Kidney (tissue), 14 donors: Measurements from ENCODE around the gene PFDN4. TPM values are rescaled to one million over a fixed set of nuclear protein-coding genes. Genes with fewer than 3 reads are reported as not detected.
A peak's percentile ranks its signal among the peaks of the same experiment; 100 is the strongest.

ENCODE experiments used
- DNase-seq, 5 donors: peaks; one replicate each; pipeline ENCODE4 v3.0.0-alpha.2; 2013 to 2020
- FAIRE-seq: peaks from 2 replicates; lab custom pipeline; 2012; peaks lifted over from hg19 to GRCh38; lab: Jason Lieb, UNC
- H3K27ac ChIP-seq, 2 donors: one replicate each; pipeline ENCODE4 v1.7.0; 2013; ENCODE audit warnings: low read depth in 2 of 2, low read length in 2 of 2, inconsistent platforms in 1 of 2
- H3K27me3 ChIP-seq: one replicate; pipeline ENCODE4 v1.7.1; 2013; ENCODE audit warnings: low read length, inconsistent platforms; ENCODE audit not compliant: control insufficient read depth, insufficient read depth
- H3K36me3 ChIP-seq, 3 donors: one replicate each; pipeline versions ENCODE4 v1.7.0 to v1.7.1; 2013; ENCODE audit warnings: low read length in 3 of 3, control low read depth in 1 of 3, inconsistent platforms in 1 of 3; ENCODE audit not compliant: insufficient read depth in 3 of 3, control insufficient read depth in 2 of 3
- H3K4me1 ChIP-seq, 3 donors: one replicate each; pipeline versions ENCODE4 v1.7.0 to v1.7.1; 2013; ENCODE audit warnings: low read length in 3 of 3, inconsistent platforms in 1 of 3, low read depth in 1 of 3; ENCODE audit not compliant: control insufficient read depth in 2 of 3, insufficient read depth in 2 of 3
- H3K4me3 ChIP-seq, 3 donors: one replicate each; pipeline versions ENCODE4 v1.7.0 to v1.8.1; 2013; ENCODE audit warnings: low read length in 3 of 3, control low read depth in 1 of 3, inconsistent platforms in 1 of 3
- H3K9ac ChIP-seq, 3 donors: one replicate each; pipeline versions ENCODE4 v1.7.0 to v1.7.1; 2013; ENCODE audit warnings: low read length in 3 of 3, control low read depth in 1 of 3, inconsistent platforms in 1 of 3
- H3K9me3 ChIP-seq, 3 donors: one replicate each; pipeline versions ENCODE4 v1.7.0 to v1.7.1; 2013; ENCODE audit warnings: low read length in 3 of 3, control low read depth in 1 of 3, inconsistent platforms in 1 of 3; ENCODE audit not compliant: control insufficient read depth in 2 of 3, insufficient read depth in 1 of 3
- intact Hi-C: fragments of 100-400 bp; cut with DNase I; formaldehyde crosslinking; loops from one replicate; pipeline ENCODE4 v1.11.1; 2022
- polyA plus RNA-seq: library from polyadenylated mRNA; stranded (reverse); fragments of 350-450 nt; fragmentation: Illumina TruSeq; extraction: RNeasy Lipid Tissue Mini Kit (QIAGEN cat#74804); gene quantifications from one replicate; pipeline ENCODE4 v1.2.3, GENCODE V29; 2014; ENCODE audit warnings: low read depth, low replicate concordance; ENCODE audit not compliant: insufficient read depth
- total RNA-seq: library from RNA; stranded (reverse); fragmentation: NEBNext Ultra II Directional; extraction: Animal tissue kit (Norgen Biotek cat#: 25700); gene quantifications from one replicate; pipeline ENCODE4 v1.2.1, GENCODE V29; 2021
- TF ChIP-seq, protein P1 (sequence below): IDR thresholded peaks from 3 replicates; pipeline ENCODE4 v1.5.1; 2012; ENCODE audit warnings: mild to moderate bottlenecking, moderate library complexity, borderline replicate concordance; ENCODE audit not compliant: insufficient read depth; ENCODE audit errors: extremely low read depth
- donor health status: control.
- donor health status: control.
- donor health status: control.
- donor health status: control.
- donor health status: control.
- donor health status: DM: yes; HTN: yes; CAD: no.
- donor health status: Normal renal cell carcinoma (clear cell type).

Gene PFDN4
- total and polyA plus RNA-seq, 2 donors from 2014 or later, result 19.7 to 49.5 TPM

DNA sequence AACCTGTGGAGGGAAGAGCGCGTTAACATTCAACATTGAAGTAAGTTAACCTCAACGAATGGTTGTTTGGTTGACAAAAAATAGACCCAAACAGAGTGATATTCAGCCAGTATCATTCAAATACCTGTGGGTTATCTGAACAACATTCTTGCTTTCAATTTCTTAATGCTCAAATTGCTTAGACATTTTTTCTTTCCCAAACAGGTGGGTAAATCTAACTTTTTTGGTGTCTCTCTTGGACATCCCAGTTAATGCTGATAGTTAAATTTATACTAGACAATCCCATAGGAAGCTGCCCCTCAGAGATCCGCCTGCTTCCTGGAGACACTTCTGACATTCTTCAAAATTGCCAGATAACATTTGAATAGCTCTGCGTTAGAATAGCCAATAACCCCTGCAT is 14.1 kb upstream of the PFDN4 start:
- no peak for FAIRE-seq
- Histone ChIP-seq H3K4me1 (peaks cover 4 to 13% (median 13%) of the 10 kb centered on the region in 3 donors), H3K4me3 (no peak overlapping the region), H3K27ac (no peak overlapping the region), H3K9me3 (no peaks in the 10 kb centered on the region), H3K9ac (no peak overlapping the region), H3K27me3 (no peaks in the 10 kb centered on the region), H3K36me3 (no peaks in the 10 kb centered on the region)
- DNase-seq, result no peak
- TF ChIP-seq, protein P1, sequence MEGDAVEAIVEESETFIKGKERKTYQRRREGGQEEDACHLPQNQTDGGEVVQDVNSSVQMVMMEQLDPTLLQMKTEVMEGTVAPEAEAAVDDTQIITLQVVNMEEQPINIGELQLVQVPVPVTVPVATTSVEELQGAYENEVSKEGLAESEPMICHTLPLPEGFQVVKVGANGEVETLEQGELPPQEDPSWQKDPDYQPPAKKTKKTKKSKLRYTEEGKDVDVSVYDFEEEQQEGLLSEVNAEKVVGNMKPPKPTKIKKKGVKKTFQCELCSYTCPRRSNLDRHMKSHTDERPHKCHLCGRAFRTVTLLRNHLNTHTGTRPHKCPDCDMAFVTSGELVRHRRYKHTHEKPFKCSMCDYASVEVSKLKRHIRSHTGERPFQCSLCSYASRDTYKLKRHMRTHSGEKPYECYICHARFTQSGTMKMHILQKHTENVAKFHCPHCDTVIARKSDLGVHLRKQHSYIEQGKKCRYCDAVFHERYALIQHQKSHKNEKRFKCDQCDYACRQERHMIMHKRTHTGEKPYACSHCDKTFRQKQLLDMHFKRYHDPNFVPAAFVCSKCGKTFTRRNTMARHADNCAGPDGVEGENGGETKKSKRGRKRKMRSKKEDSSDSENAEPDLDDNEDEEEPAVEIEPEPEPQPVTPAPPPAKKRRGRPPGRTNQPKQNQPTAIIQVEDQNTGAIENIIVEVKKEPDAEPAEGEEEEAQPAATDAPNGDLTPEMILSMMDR, result no peak
- intact Hi-C loops, result no loop called here

DNA sequence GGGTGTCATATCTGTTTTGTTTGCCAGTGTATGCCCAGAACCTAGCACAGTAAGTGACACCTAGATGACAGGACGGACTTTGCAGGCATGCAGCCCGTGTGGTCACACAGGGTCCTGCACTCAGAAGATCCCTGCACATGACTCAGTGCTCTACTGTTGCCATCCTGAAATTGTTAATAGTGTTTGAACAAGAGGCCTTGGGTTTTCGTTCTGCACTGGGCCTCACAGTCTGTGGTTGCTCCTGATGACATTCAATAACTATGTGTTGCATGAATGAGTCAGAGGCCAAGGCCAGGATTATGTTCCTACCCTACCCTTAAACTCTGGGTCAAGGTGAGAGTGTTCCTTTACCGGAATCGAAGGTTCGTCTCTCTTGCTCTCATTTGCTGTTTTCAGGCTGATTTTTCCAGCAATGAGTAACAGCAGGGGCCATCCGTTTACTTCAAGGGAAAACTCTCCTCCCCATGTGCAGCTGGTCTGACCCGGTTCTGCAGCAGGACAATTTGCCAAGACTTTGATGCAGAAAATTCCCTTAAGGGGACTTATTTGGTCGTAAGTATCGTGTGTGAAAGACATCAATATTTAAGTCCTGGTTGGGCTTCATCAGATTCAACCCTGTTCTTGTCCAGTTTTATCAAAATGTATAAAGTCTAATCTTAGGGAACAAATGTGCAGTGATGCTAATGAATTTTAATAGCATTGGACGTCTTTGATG is 13.0 kb upstream of the PFDN4 start:
- Histone ChIP-seq H3K4me1 (peaks cover 4 to 13% (median 13%) of the 10 kb centered on the region in 3 donors), H3K4me3 (no peak overlapping the region), H3K36me3 (no peaks in the 10 kb centered on the region), H3K27me3 (no peaks in the 10 kb centered on the region), H3K9me3 (no peaks in the 10 kb centered on the region), H3K27ac (no peak overlapping the region), H3K9ac (no peak overlapping the region)
- FAIRE-seq (no peak), DNase-seq (peak in 2 of 5 donors; percentile 18 to 41)
- TF ChIP-seq, protein P1, result no peak
- intact Hi-C loops, result no loop called here

DNA sequence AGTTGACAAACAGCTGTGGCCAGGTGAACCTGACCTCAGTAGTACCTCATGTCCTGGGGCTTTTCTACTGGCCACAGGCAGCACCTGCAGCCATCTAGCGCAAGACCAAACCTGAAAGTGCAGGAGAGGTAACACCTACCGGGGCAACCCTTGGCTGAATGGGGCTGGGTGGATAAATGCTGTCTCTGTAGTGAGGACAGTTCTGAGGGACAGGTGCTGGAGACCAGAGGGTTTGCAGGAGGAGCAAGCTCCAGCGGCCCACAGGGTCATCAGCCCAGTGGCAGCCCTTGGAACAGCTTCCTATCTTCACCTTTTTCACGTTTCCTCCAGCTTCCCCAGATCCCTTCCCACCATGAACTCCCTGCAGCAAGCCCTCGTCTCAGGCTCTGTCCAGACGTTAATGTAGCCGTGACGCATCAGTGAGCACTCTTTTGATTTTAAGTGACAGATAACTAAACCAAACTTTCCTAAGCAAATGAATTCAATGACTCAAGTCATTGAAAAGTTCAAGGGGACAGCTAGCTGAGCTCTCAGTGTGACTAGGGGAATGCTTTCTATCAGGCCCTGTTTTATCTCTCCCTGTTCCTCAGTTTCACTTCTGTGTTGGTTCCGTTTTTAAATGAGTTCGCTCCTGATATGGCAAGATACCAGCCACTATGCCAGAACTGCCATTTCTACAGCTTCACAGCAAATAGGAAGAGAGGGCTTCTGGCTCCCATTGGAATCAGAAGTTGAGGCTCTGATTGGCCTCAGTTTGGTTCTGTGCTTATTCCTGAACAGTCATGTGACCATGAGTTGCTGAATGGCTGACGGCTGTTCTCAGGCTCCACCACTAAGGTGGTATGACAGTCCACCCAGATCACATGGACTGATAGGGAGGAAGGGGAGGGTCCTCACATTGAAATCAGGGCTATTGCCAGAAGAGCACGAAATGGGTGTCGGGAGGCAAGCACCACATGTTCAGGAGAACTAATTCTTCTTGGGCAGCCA is 12.1 kb upstream of the PFDN4 start:
- H3K27me3 ChIP-seq, result no peaks in the 10 kb centered on the region
- H3K4me1 ChIP-seq, result peaks cover 4 to 13% (median 13%) of the 10 kb centered on the region in 3 donors
- no peaks in the 10 kb centered on the region for H3K36me3 ChIP-seq
- H3K27ac ChIP-seq, result no peak overlapping the region
- no peak overlapping the region for H3K9ac ChIP-seq
- no peaks in the 10 kb centered on the region for H3K9me3 ChIP-seq
- no peak for FAIRE-seq
- no peak for DNase-seq
- TF ChIP-seq, protein P1, result no peak
- no peak overlapping the region for H3K4me3 ChIP-seq
- intact Hi-C loops, result no loop called here
